ENCODE results near the gene HIVEP3. TPM values are rescaled to one million over a fixed set of nuclear protein-coding genes. Genes with fewer than 3 reads are reported as not detected.
A peak's percentile ranks its signal among the peaks of the same experiment; 100 is the strongest.

HIVEP3 gene
- total RNA-seq, 1 donor from 2014 or later = 0.37 TPM

DNA sequence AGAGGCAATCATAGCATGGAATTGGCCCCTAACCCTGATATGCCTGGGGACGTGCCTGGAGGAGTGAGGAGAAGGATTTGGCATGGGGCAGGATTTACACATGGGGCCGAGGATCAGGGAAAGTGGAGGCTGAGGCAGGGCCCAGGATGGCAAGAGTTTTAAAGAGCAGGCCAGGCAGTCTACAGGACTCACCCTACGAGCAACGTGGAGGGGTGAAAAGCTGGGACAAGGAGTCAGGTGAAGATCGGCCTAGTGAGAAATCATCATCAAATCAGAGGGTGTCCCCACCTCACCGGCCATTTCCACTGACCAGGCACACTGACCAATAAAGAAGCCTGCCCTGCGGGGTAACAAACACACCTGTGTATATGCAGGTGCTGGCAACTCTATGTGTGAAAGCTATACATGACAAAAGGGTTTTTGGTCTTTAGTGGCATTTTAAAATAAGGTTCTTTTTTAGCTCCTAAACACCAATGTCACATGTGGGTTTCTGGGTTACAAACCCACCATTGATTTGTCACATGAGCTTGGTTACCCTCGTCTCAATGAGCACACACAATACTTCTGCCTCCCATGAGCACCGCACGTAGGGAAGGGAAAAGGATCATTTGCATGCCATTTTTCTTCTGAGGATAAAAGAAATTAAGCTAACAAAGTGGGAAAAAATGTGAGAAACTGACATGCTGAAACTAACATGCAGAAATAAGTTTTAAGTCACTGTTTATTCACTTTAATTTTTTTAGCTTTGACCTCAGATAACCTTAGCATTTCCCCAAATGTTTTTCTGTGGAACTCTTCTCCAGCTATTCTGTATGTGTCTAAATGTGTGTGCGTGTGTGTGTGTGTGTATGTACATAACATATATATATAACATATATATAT lies 266.1 kb downstream of the HIVEP3 start:
- no peak overlapping the region for H3K4me3 Mint-ChIP-seq
- Histone ChIP-seq H3K4me1 (no peaks in the 10 kb centered on the region), H3K27ac (no peak overlapping the region), H3K4me3 (no peak overlapping the region), H3K9me3 (ENCODE audit: low read depth) (no peaks in the 10 kb centered on the region), H3K36me3 (no peaks in the 10 kb centered on the region), H3K9ac (no peak overlapping the region), H3F3A (ENCODE audit: low read depth) (no peaks in the 10 kb centered on the region), H3K27me3 (no peaks in the 10 kb centered on the region), H2AFZ (replicated peaks) (no peak overlapping the region), H3K4me2 (no peak overlapping the region), H3K79me2 (ENCODE audit: low read depth) (no peaks in the 10 kb centered on the region), H4K20me1 (ENCODE audit: low read depth) (no peaks in the 10 kb centered on the region)
- TF ChIP-seq EZH2 (IDR thresholded peaks at IDR 0.05) (no peak), EZH2phosphoT487 (IDR thresholded peaks at IDR 0.05) (no peak)
- TF ChIP-seq, protein P1, sequence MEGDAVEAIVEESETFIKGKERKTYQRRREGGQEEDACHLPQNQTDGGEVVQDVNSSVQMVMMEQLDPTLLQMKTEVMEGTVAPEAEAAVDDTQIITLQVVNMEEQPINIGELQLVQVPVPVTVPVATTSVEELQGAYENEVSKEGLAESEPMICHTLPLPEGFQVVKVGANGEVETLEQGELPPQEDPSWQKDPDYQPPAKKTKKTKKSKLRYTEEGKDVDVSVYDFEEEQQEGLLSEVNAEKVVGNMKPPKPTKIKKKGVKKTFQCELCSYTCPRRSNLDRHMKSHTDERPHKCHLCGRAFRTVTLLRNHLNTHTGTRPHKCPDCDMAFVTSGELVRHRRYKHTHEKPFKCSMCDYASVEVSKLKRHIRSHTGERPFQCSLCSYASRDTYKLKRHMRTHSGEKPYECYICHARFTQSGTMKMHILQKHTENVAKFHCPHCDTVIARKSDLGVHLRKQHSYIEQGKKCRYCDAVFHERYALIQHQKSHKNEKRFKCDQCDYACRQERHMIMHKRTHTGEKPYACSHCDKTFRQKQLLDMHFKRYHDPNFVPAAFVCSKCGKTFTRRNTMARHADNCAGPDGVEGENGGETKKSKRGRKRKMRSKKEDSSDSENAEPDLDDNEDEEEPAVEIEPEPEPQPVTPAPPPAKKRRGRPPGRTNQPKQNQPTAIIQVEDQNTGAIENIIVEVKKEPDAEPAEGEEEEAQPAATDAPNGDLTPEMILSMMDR (IDR thresholded peaks at IDR 0.05) = no peak
- H3K36me3 Mint-ChIP-seq = no peaks in the 10 kb centered on the region
- no peak for DNase-seq (ENCODE audit: low spot score)
- no peaks in the 10 kb centered on the region for H3K9me3 Mint-ChIP-seq
- H3K27ac Mint-ChIP-seq = peak overlapping the region; percentile 20
- peaks cover 15% of the 10 kb centered on the region for H3K4me1 Mint-ChIP-seq
- H3K27me3 Mint-ChIP-seq (ENCODE audit: insufficient read depth, low read depth) = peaks cover 7% of the 10 kb centered on the region

DNA sequence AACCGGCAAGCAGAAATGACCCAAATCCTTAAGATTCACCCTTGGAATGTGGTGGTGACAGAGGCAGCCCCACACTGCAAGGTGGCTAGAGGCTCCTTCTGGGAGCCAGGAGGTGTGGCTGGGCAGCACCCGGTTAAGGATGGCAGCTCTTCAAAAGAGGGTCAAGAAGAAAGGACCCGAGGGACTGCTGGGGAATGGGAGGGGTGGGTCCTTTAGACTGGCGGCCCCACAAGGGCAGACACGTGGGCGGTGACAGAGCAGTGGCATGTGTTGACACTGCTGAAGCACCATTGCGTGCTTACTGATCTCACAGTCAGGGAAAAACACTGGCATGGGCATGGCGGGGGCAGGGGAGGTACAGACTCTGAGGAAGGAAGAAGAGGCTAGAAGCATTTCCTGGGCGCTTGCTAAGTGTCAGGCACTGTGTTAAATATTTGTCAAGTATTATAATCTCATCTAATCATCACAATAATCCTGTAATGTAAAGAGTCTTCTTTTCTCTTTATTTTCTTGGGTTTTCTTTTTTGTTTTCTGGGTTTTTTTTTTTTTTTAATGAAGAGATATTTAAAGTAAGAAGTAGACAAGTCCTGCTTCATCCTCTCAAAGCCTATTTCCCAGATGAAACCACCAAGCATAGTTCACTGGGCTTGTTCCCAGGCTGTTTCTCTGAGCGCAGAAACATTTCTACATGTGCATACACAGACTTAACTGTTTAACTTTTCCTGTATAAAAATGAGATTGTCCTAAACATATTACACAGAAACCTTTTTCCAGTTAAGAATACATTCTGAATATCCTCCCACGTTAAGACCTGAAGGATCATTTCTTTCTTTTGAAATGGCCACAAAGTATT lies 268.5 kb downstream of the HIVEP3 start:
- Histone ChIP-seq H3K27me3 (no peaks in the 10 kb centered on the region), H3F3A (ENCODE audit: low read depth) (no peaks in the 10 kb centered on the region), H3K9ac (no peak overlapping the region), H2AFZ (replicated peaks) (no peak overlapping the region), H3K9me3 (ENCODE audit: low read depth) (no peaks in the 10 kb centered on the region), H3K79me2 (ENCODE audit: low read depth) (no peaks in the 10 kb centered on the region), H3K27ac (no peak overlapping the region), H4K20me1 (ENCODE audit: low read depth) (no peaks in the 10 kb centered on the region), H3K4me3 (no peak overlapping the region), H3K36me3 (no peaks in the 10 kb centered on the region), H3K4me2 (no peak overlapping the region), H3K4me1 (no peaks in the 10 kb centered on the region)
- H3K27me3 Mint-ChIP-seq (ENCODE audit: insufficient read depth, low read depth) = peaks cover 9% of the 10 kb centered on the region
- H3K9me3 Mint-ChIP-seq = no peaks in the 10 kb centered on the region
- no peak overlapping the region for H3K27ac Mint-ChIP-seq
- H3K36me3 Mint-ChIP-seq = no peaks in the 10 kb centered on the region
- H3K4me1 Mint-ChIP-seq = peaks cover 8% of the 10 kb centered on the region
- TF ChIP-seq EZH2phosphoT487 (IDR thresholded peaks at IDR 0.05) = no peak
- TF ChIP-seq, protein P1 (IDR thresholded peaks at IDR 0.05) = no peak
- no peak for TF ChIP-seq EZH2 (IDR thresholded peaks at IDR 0.05)
- H3K4me3 Mint-ChIP-seq = no peak overlapping the region
- no peak for DNase-seq (ENCODE audit: low spot score)

DNA sequence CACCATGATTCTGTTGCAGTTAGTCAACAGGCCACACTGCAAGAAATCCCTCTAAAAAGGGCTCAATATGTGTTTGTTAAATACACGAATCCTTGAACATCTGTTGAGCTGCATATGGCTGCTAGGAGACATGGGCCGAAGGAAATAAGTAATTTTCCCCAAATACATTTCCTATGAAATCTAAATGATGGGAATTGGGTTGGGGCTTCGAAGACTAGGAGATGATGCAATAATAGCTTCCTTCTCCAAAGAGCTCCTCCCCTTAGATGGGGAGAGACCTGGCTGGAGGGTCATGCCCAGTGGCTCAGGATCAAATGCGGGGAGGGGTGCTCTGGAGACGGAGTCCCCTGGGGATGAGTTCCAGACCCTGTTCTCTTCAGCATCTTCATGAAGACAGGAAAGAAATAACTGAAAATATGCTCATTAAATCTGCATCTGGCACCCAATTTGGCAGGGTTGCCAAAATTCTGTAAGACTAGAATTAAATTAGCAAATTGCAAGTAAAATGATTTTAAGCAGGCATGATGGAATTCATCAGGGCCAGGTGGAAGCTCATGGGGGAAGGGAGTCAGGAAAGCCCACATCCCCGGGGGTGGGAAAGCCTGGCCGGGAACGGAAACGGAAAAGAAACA lies 269.2 kb downstream of the HIVEP3 start:
- DNase-seq (ENCODE audit: low spot score) = no peak
- H3K9ac ChIP-seq = no peak overlapping the region
- no peak overlapping the region for H3K27ac ChIP-seq
- H3K4me2 ChIP-seq = no peak overlapping the region
- peak overlapping the region; percentile 50 for H3K27ac Mint-ChIP-seq
- no peaks in the 10 kb centered on the region for H3K36me3 ChIP-seq
- H2AFZ ChIP-seq (replicated peaks) = no peak overlapping the region
- H3K4me1 Mint-ChIP-seq = peaks cover 8% of the 10 kb centered on the region
- no peaks in the 10 kb centered on the region for H3F3A ChIP-seq (ENCODE audit: low read depth)
- H4K20me1 ChIP-seq (ENCODE audit: low read depth) = no peaks in the 10 kb centered on the region
- H3K9me3 Mint-ChIP-seq = no peaks in the 10 kb centered on the region
- TF ChIP-seq EZH2phosphoT487 (IDR thresholded peaks at IDR 0.05) (no peak), EZH2 (IDR thresholded peaks at IDR 0.05) (no peak)
- TF ChIP-seq, protein P1 (IDR thresholded peaks at IDR 0.05) = no peak
- no peaks in the 10 kb centered on the region for H3K36me3 Mint-ChIP-seq
- H3K4me3 Mint-ChIP-seq = no peak overlapping the region
- H3K4me1 ChIP-seq = peaks cover 4% of the 10 kb centered on the region
- peaks cover 7% of the 10 kb centered on the region for H3K27me3 Mint-ChIP-seq (ENCODE audit: insufficient read depth, low read depth)
- H3K4me3 ChIP-seq = no peak overlapping the region
- H3K79me2 ChIP-seq (ENCODE audit: low read depth) = no peaks in the 10 kb centered on the region
- no peaks in the 10 kb centered on the region for H3K9me3 ChIP-seq (ENCODE audit: low read depth)
- no peaks in the 10 kb centered on the region for H3K27me3 ChIP-seq
